T-cell (primary cell): Measurements from ENCODE around the gene GULP1. TPM values are rescaled to one million over a fixed set of nuclear protein-coding genes. Genes with fewer than 3 reads are reported as not detected.

Experiments
- ATAC-seq, 4 experiments: fragments of 200-7000 bp in 3 of 4; fragments of 150-1000 bp in 1 of 4; cut with Tn5 transposase; replicated peaks in 1 of 4; 1 replicate in 3 of 4; 2 replicates in 1 of 4; pipeline ENCODE4 v1.10.0; 2021; ENCODE audit warnings: moderate library complexity in 3 of 4, mild to moderate bottlenecking in 2 of 4, moderate number of reproducible peaks in 1 of 4
- CTCF ChIA-PET, 2 donors: fragments of 300-600 bp; sonication (Branson Sonifier 250); formaldehyde crosslinking; loops; one replicate each; lab custom pipeline; 2022; ENCODE audit warnings: antibody characterized with exemption in 2 of 2; lab: Charles Lee
- POLR2A ChIA-PET, 2 donors: fragments of 300-600 bp; sonication (Branson Sonifier 250); formaldehyde crosslinking; loops; one replicate each; lab custom pipeline; 2022; ENCODE audit warnings: antibody characterized with exemption in 2 of 2; lab: Charles Lee
- DNase-seq, 35 experiments: peaks; one replicate each; pipeline versions ENCODE4 v3.0.0 to v3.0.0-alpha.2; 2013 to 2023
- H3K27ac ChIP-seq: one replicate; pipeline ENCODE4 v1.5.1; 2013; ENCODE audit warnings: low read length
- H3K27me3 ChIP-seq, 2 experiments: replicated peaks in 1 of 2; 1 replicate in 1 of 2; 2 replicates in 1 of 2; pipeline versions ENCODE4 v1.6.1 to v1.7.0; 2013; ENCODE audit warnings: low read length in 1 of 2, mixed read lengths in 1 of 2; ENCODE audit not compliant: control insufficient read depth in 2 of 2, insufficient read depth in 2 of 2; ENCODE audit errors: extremely low read depth in 1 of 2
- H3K36me3 ChIP-seq, 2 donors: 1 replicate in 1 of 2; 2 replicates in 1 of 2; pipeline versions ENCODE4 v1.6.1 to v1.7.0; 2013; ENCODE audit warnings: low read length in 1 of 2; ENCODE audit not compliant: control insufficient read depth in 2 of 2, insufficient read depth in 1 of 2; ENCODE audit errors: extremely low read depth in 1 of 2
- H3K4me1 ChIP-seq, 2 experiments: 1 replicate in 1 of 2; 2 replicates in 1 of 2; pipeline versions ENCODE4 v1.6.1 to v1.7.0; 2013; ENCODE audit warnings: low read length in 2 of 2, mixed read lengths in 1 of 2; ENCODE audit not compliant: insufficient read depth in 2 of 2, control insufficient read depth in 1 of 2; ENCODE audit errors: extremely low read depth in 1 of 2
- H3K4me3 ChIP-seq, 2 donors: 1 replicate in 1 of 2; 2 replicates in 1 of 2; pipeline versions ENCODE4 v1.5.1 to v1.7.0; 2013; ENCODE audit warnings: mild to moderate bottlenecking in 2 of 2, low read length in 1 of 2, moderate library complexity in 1 of 2; ENCODE audit not compliant: control insufficient read depth in 1 of 2; ENCODE audit errors: extremely low read depth in 1 of 2
- H3K9me3 ChIP-seq: 2 replicates; pipeline ENCODE4 v1.7.0; 2013
- H3K27ac Mint-ChIP-seq, 2 donors: one replicate each; pipeline ENCODE4 v1.8.0; 2020 to 2021; ENCODE audit warnings: mild to moderate bottlenecking in 2 of 2, mixed read lengths in 2 of 2
- H3K27me3 Mint-ChIP-seq, 2 donors: one replicate each; pipeline ENCODE4 v1.8.0; 2021 to 2022; ENCODE audit warnings: mixed read lengths in 2 of 2
- H3K36me3 Mint-ChIP-seq: one replicate; pipeline ENCODE4 v1.8.0; 2021; ENCODE audit warnings: mixed read lengths
- H3K4me1 Mint-ChIP-seq, 3 donors: one replicate each; pipeline ENCODE4 v1.8.0; 2020 to 2022; ENCODE audit warnings: mixed read lengths in 3 of 3, mild to moderate bottlenecking in 1 of 3
- H3K4me3 Mint-ChIP-seq, 3 donors: one replicate each; pipeline ENCODE4 v1.8.0; 2020 to 2022; ENCODE audit warnings: mild to moderate bottlenecking in 3 of 3, mixed read lengths in 3 of 3, moderate library complexity in 3 of 3
- H3K9me3 Mint-ChIP-seq, 3 donors: one replicate each; pipeline ENCODE4 v1.8.0; 2020 to 2022; ENCODE audit warnings: mixed read lengths in 3 of 3
- WGBS: methylation state at CpG from one replicate; pipeline ENCODE4 v1.1.5; 2013; ENCODE audit warnings: missing lambda C conversion rate; ENCODE audit not compliant: insufficient coverage; 5-methylcytosine and 5-hydroxymethylcytosine counted together
- total RNA-seq, 35 experiments: library from RNA in 6 of 35; stranded (reverse) in 6 of 35; fragments of 120-200 nt in 1 of 35; gene quantifications; one replicate each; pipeline versions ENCODE4 v1.2.1 to v1.2.4 and lab custom pipeline; 2013 to 2026

The GULP1 gene
- total RNA-seq, 5 donors from 2014 or later (not counting 1 experiment from before 2014, with no cell fraction given): 0.13 to 0.47 (median 0.13) TPM; not detected in 2

- Histone ChIP-seq H3K4me3 (no peak overlapping the region), H3K4me1 (no peaks in the 10 kb centered on the region), H3K36me3 (no peaks in the 10 kb centered on the region), H3K27ac (no peak overlapping the region), H3K27me3 (no peaks in the 10 kb centered on the region), H3K9me3 (no peaks in the 10 kb centered on the region)
- Mint-ChIP-seq H3K9me3 (no peaks in the 10 kb centered on the region), H3K4me3 (no peak overlapping the region), H3K4me1 (no peaks in the 10 kb centered on the region), H3K27ac (no peak overlapping the region), H3K27me3 (peaks cover 0 to 3% of the 10 kb centered on the region in 2 donors), H3K36me3 (no peaks in the 10 kb centered on the region)
- WGBS: no CpG with 5 or more reads among the region's 4 CpGs
- CTCF ChIA-PET: no interaction called here
- ATAC-seq: no peak
- POLR2A ChIA-PET: no interaction called here
- DNase-seq: no peak
These were observed 201.1 kb downstream of the GULP1 start for GRCh38 chr2:188492751-188493150.

- Mint-ChIP-seq H3K36me3 (no peaks in the 10 kb centered on the region), H3K27ac (no peak overlapping the region), H3K4me3 (no peak overlapping the region), H3K27me3 (peaks cover 0 to 3% of the 10 kb centered on the region in 2 donors), H3K4me1 (no peaks in the 10 kb centered on the region), H3K9me3 (no peaks in the 10 kb centered on the region)
- H3K9me3 ChIP-seq: no peaks in the 10 kb centered on the region
- H3K4me3 ChIP-seq: no peak overlapping the region
- ATAC-seq (no peak), DNase-seq (no peak)
- H3K4me1 ChIP-seq: no peaks in the 10 kb centered on the region
- ChIA-PET CTCF (no interaction called here), POLR2A (no interaction called here)
- H3K27me3 ChIP-seq: no peaks in the 10 kb centered on the region
- H3K27ac ChIP-seq: no peak overlapping the region
- no peaks in the 10 kb centered on the region for H3K36me3 ChIP-seq
These were observed 203.2 kb downstream of the GULP1 start for GRCh38 chr2:188494906-188495305.

GRCh38 chr2:188495969-188496431 lies 204.3 kb downstream of the GULP1 start:
- no peak for ATAC-seq
- peaks cover 0 to 3% of the 10 kb centered on the region in 2 donors for H3K27me3 Mint-ChIP-seq
- no peaks in the 10 kb centered on the region for H3K9me3 Mint-ChIP-seq
- no CpG with 5 or more reads among the region's 2 CpGs for WGBS
- Histone ChIP-seq H3K36me3 (no peaks in the 10 kb centered on the region), H3K4me3 (no peak overlapping the region), H3K27me3 (no peaks in the 10 kb centered on the region), H3K27ac (no peak overlapping the region), H3K4me1 (no peaks in the 10 kb centered on the region), H3K9me3 (no peaks in the 10 kb centered on the region)
- no peaks in the 10 kb centered on the region for H3K4me1 Mint-ChIP-seq
- no peak overlapping the region for H3K27ac Mint-ChIP-seq
- no peak for DNase-seq
- POLR2A ChIA-PET: no interaction called here
- CTCF ChIA-PET: no interaction called here
- no peak overlapping the region for H3K4me3 Mint-ChIP-seq
- no peaks in the 10 kb centered on the region for H3K36me3 Mint-ChIP-seq

DNA sequence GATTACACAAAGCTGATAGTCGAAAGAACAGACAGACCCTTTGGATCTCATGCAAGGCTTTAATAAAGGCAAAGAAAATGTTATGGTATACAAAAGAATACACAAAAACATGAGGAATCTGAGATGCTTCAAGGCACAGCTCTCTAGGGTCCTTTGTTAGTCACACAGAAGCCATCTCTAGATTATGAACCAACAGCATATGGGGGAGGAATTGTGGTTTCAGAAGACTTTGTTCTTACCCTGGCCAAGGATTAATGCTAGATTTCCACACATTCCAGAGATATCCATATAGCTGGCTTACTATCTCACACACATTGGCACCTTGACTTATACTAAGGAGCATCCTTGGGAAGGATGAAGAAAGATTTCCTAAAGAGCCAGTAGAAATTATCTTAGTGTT lies 206.1 kb downstream of the GULP1 start:
- Mint-ChIP-seq H3K27me3 (peaks cover 0 to 3% of the 10 kb centered on the region in 2 donors), H3K4me1 (no peaks in the 10 kb centered on the region), H3K36me3 (no peaks in the 10 kb centered on the region), H3K4me3 (no peak overlapping the region), H3K9me3 (no peaks in the 10 kb centered on the region), H3K27ac (no peak overlapping the region)
- CTCF ChIA-PET: no interaction called here
- no peaks in the 10 kb centered on the region for H3K27me3 ChIP-seq
- H3K4me1 ChIP-seq: no peaks in the 10 kb centered on the region
- no peaks in the 10 kb centered on the region for H3K9me3 ChIP-seq
- WGBS: no CpG with 5 or more reads among the region's 1 CpG
- POLR2A ChIA-PET: no interaction called here
- DNase-seq (no peak), ATAC-seq (no peak)
- H3K27ac ChIP-seq: no peak overlapping the region
- H3K4me3 ChIP-seq: no peak overlapping the region
- no peaks in the 10 kb centered on the region for H3K36me3 ChIP-seq

DNA sequence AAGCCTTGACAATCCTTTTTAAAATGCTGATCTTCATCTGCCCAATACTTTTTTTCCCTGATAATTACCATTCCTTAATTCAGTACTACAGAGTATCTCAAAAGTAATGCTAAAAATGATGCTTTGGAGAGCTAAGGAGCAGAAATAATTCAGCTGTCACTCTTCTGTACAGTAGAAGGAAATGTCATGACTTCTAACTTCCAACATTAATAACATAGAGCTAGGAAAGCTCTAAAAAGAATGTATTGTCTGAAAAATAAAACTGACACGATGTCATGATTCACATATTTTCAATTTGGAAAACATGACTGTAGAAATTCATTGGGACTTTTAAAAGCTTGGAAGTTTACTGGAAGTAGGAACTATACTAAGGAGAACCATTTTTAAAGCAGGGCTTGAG lies 212.3 kb downstream of the GULP1 start:
- H3K4me1 Mint-ChIP-seq: no peaks in the 10 kb centered on the region
- CTCF ChIA-PET: no interaction called here

GRCh38 chr2:188506843-188507242 lies 215.2 kb downstream of the GULP1 start:
- H3K36me3 ChIP-seq: no peaks in the 10 kb centered on the region
- no peak overlapping the region for H3K4me3 ChIP-seq
- H3K4me3 Mint-ChIP-seq: no peak overlapping the region
- no peak overlapping the region for H3K27ac ChIP-seq
- H3K4me1 Mint-ChIP-seq: no peaks in the 10 kb centered on the region
- no peak for DNase-seq
- no peak for ATAC-seq
- H3K9me3 Mint-ChIP-seq: no peaks in the 10 kb centered on the region
- H3K4me1 ChIP-seq: no peaks in the 10 kb centered on the region
- no peak overlapping the region for H3K27ac Mint-ChIP-seq
- H3K9me3 ChIP-seq: no peaks in the 10 kb centered on the region
- ChIA-PET POLR2A (no interaction called here), CTCF (no interaction called here)
- H3K27me3 Mint-ChIP-seq: peaks cover 0 to 9% of the 10 kb centered on the region in 2 donors
- no peaks in the 10 kb centered on the region for H3K36me3 Mint-ChIP-seq
- H3K27me3 ChIP-seq: no peaks in the 10 kb centered on the region
- WGBS: no CpG with 5 or more reads among the region's 1 CpG

More for the DNA sequence above, 212.3 kb downstream of the GULP1 start:
- Histone ChIP-seq H3K4me3 (no peak overlapping the region), H3K4me1 (no peaks in the 10 kb centered on the region), H3K9me3 (no peaks in the 10 kb centered on the region), H3K27me3 (no peaks in the 10 kb centered on the region), H3K27ac (no peak overlapping the region), H3K36me3 (no peaks in the 10 kb centered on the region)
- WGBS: no CpG with 5 or more reads among the region's 1 CpG
- H3K4me3 Mint-ChIP-seq: no peak overlapping the region
- no peaks in the 10 kb centered on the region for H3K9me3 Mint-ChIP-seq
- no peak for DNase-seq
- POLR2A ChIA-PET: no interaction called here
- H3K27me3 Mint-ChIP-seq: peaks cover 0 to 9% of the 10 kb centered on the region in 2 donors
- no peak overlapping the region for H3K27ac Mint-ChIP-seq
- no peak for ATAC-seq
- no peaks in the 10 kb centered on the region for H3K36me3 Mint-ChIP-seq

DNA sequence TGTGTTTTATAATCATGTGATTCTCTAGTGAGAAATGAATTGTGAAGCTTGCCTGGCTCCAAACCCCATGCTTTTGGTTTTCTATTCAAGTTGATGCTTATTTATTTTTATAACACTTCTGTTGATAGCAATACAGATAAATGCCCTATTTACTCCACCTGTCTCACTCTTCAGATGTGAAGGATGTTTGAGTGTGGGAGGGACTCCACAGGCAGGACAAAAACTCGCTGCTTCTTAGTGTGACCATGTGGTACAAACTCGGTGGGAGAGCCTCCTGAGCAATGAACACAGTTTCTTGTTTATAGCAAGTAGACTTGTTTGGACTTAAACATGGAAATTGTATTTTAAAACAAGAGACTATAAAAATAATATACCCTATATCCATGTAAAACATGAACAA lies 219.7 kb downstream of the GULP1 start:
- H3K4me1 ChIP-seq: no peaks in the 10 kb centered on the region
- Mint-ChIP-seq H3K9me3 (no peaks in the 10 kb centered on the region), H3K4me1 (no peaks in the 10 kb centered on the region), H3K36me3 (no peaks in the 10 kb centered on the region), H3K27me3 (no peaks in the 10 kb centered on the region), H3K4me3 (no peak overlapping the region), H3K27ac (no peak overlapping the region)
- no peak overlapping the region for H3K27ac ChIP-seq
- no peaks in the 10 kb centered on the region for H3K27me3 ChIP-seq
- no CpG with 5 or more reads among the region's 2 CpGs for WGBS
- ATAC-seq (no peak), DNase-seq (no peak)
- H3K4me3 ChIP-seq: no peak overlapping the region
- ChIA-PET POLR2A (no interaction called here), CTCF (no interaction called here)
- H3K36me3 ChIP-seq: no peaks in the 10 kb centered on the region
- no peaks in the 10 kb centered on the region for H3K9me3 ChIP-seq
